Measurements from ENCODE around the gene PEAR1. TPM values are rescaled to one million over a fixed set of nuclear protein-coding genes. Genes with fewer than 3 reads are reported as not detected.

PEAR1 gene
- total RNA-seq, 1 experiment from 2014 or later: 10.8 TPM

- Histone ChIP-seq H3K27ac (ENCODE audit: low read depth, low read length) (no peak overlapping the region), H3K79me2 (ENCODE audit: insufficient read depth, low read length) (no peaks in the 10 kb centered on the region), H3K4me2 (ENCODE audit: low read length) (no peak overlapping the region), H3K4me1 (ENCODE audit: control insufficient read depth in 1 of 2, insufficient read depth in 2 of 2, low read length in 2 of 2) (peaks cover 0 to 7% of the 10 kb centered on the region in 2 experiments; a peak in 1 of 4 replicates), H3K36me3 (ENCODE audit: control insufficient read depth in 1 of 2, insufficient read depth in 2 of 2, low read length in 2 of 2) (peaks cover 23 to 32% of the 10 kb centered on the region in 2 experiments), H3K27me3 (ENCODE audit: insufficient read depth, low read length) (no peaks in the 10 kb centered on the region), H2AFZ (ENCODE audit: low read depth, low read length, poor library complexity, severe bottlenecking) (no peak overlapping the region), H3K9ac (ENCODE audit: low read length) (no peak overlapping the region), H3K9me3 (ENCODE audit: control insufficient read depth in 1 of 2, insufficient read depth in 1 of 2, low read depth in 1 of 2, low read length in 2 of 2) (no peaks in the 10 kb centered on the region), H4K20me1 (ENCODE audit: insufficient read depth) (no peaks in the 10 kb centered on the region), H3K9me2 (ENCODE audit: insufficient read depth) (no peaks in the 10 kb centered on the region), H3K4me3 (replicated peaks in 1 of 2; ENCODE audit: low read depth in 1 of 2, low read length in 2 of 2) (no peak overlapping the region)
- DNase-seq (ENCODE audit: low read depth, low spot score): no peak
- intact Hi-C loops (cut with micrococcal nuclease): no loop called here
- CTCF ChIA-PET: interaction anchor here (1.1 kb wide), 1 partner anchor 21 kb away, joined by 3 read pairs; no protein-coding TSS in a partner anchor
- no peak for TF ChIP-seq MAX (IDR thresholded peaks at IDR 0.05)
- no peak for TF ChIP-seq RAD21 (IDR thresholded peaks at IDR 0.05; ENCODE audit: low read depth)
- TF ChIP-seq CTCF (IDR thresholded peaks at IDR 0.05 in 2 of 3, conservative IDR thresholded peaks at IDR 0.05 in 1 of 3; ENCODE audit: borderline replicate concordance in 1 of 3, insufficient read depth in 1 of 3, low read depth in 2 of 3, low read length in 2 of 3): peak in 2 of 3 experiments; percentile 48 to 53; a peak in 4 of 6 replicates
- no peak for TF ChIP-seq CBX3 (IDR thresholded peaks at IDR 0.05; ENCODE audit: low read depth)
- BruUV-seq (replicated peaks): no TSS peak
- RAD21 ChIA-PET (ENCODE audit: low non-redundant PET in 1 of 2, low total read pairs in 2 of 2, uncharacterized antibody in 2 of 2, unreplicated experiment in 2 of 2): no interaction called here
- ATAC-seq: peak; percentile 73
- POLR2A ChIA-PET: no interaction called here
Measured at GRCh38 chr1:156948708-156949107, 55.2 kb downstream of the PEAR1 start.

GRCh38 chr1:156949127-156949526, 55.6 kb downstream of the PEAR1 start:
- ChIA-PET RAD21 (ENCODE audit: low non-redundant PET in 1 of 2, low total read pairs in 2 of 2, uncharacterized antibody in 2 of 2, unreplicated experiment in 2 of 2) (no interaction called here), CTCF (interaction anchor here (1.1 kb wide), 1 partner anchor 21 kb away, joined by 3 read pairs; no protein-coding TSS in a partner anchor), POLR2A (no interaction called here)
- TF ChIP-seq SIN3A (IDR thresholded peaks at IDR 0.05; ENCODE audit: low read depth) (no peak), ELF1 (IDR thresholded peaks at IDR 0.05; ENCODE audit: borderline replicate concordance, low read depth) (no peak), EZH2phosphoT487 (IDR thresholded peaks at IDR 0.05; ENCODE audit: borderline replicate concordance) (no peak), ZNF274 (IDR thresholded peaks at IDR 0.05; ENCODE audit: low read depth, low read length) (no peak), POLR2A (IDR thresholded peaks at IDR 0.05; ENCODE audit: borderline replicate concordance, extremely low read depth, insufficient read depth, insufficient read length) (no peak)
- no peak for ATAC-seq
- peaks cover 20 to 32% of the 10 kb centered on the region in 2 experiments for H3K36me3 ChIP-seq (ENCODE audit: control insufficient read depth in 1 of 2, insufficient read depth in 2 of 2, low read length in 2 of 2)
- intact Hi-C loops (cut with micrococcal nuclease): no loop called here
- no peak overlapping the region for H3K9ac ChIP-seq (ENCODE audit: low read length)
- no peaks in the 10 kb centered on the region for H3K27me3 ChIP-seq (ENCODE audit: insufficient read depth, low read length)
- BruUV-seq (replicated peaks): no TSS peak
- H3K4me1 ChIP-seq (ENCODE audit: control insufficient read depth in 1 of 2, insufficient read depth in 2 of 2, low read length in 2 of 2): peaks cover 0 to 7% of the 10 kb centered on the region in 2 experiments; a peak in 1 of 4 replicates
- H3K79me2 ChIP-seq (ENCODE audit: insufficient read depth, low read length): no peaks in the 10 kb centered on the region
- H3K9me3 ChIP-seq (ENCODE audit: control insufficient read depth in 1 of 2, insufficient read depth in 1 of 2, low read depth in 1 of 2, low read length in 2 of 2): no peaks in the 10 kb centered on the region
- H3K4me2 ChIP-seq (ENCODE audit: low read length): no peak overlapping the region
- DNase-seq (ENCODE audit: low read depth, low spot score): no peak
- H2AFZ ChIP-seq (ENCODE audit: low read depth, low read length, poor library complexity, severe bottlenecking): no peak overlapping the region
- no peak overlapping the region for H3K27ac ChIP-seq (ENCODE audit: low read depth, low read length)
- no peaks in the 10 kb centered on the region for H3K9me2 ChIP-seq (ENCODE audit: insufficient read depth)
- no peaks in the 10 kb centered on the region for H4K20me1 ChIP-seq (ENCODE audit: insufficient read depth)
- H3K4me3 ChIP-seq (replicated peaks in 1 of 2; ENCODE audit: low read depth in 1 of 2, low read length in 2 of 2): no peak overlapping the region
